ENCODE results near the gene RAET1L. TPM values are rescaled to one million over a fixed set of nuclear protein-coding genes. Genes with fewer than 3 reads are reported as not detected.

RAET1L gene
- total and polyA plus RNA-seq, 2 experiments from 2014 or later: not detected

- H3K9me3 Mint-ChIP-seq: no peaks in the 10 kb centered on the region; the same call in 2 of the 3 replicates
- DNase-seq (ENCODE audit: low spot score) (no peak), ATAC-seq (no peak)
- H3K4me3 Mint-ChIP-seq: no peak overlapping the region
- no peaks in the 10 kb centered on the region for H3K9me2 ChIP-seq (ENCODE audit: insufficient read depth)
- H3K4me3 ChIP-seq: no peak overlapping the region
- no peaks in the 10 kb centered on the region for H3F3A ChIP-seq (replicated peaks; ENCODE audit: low read depth)
- no peaks in the 10 kb centered on the region for H3K36me3 ChIP-seq (ENCODE audit: insufficient read depth)
- H3K27me3 ChIP-seq (ENCODE audit: insufficient read depth): peaks cover 84% of the 10 kb centered on the region
- TF ChIP-seq CTCF (conservative IDR thresholded peaks at IDR 0.05; ENCODE audit: low read depth in 2 of 2) (no peak), POLR2AphosphoS5 (IDR thresholded peaks at IDR 0.05; ENCODE audit: low read depth) (no peak)
- H3K79me2 ChIP-seq (replicated peaks; ENCODE audit: insufficient read depth): no peaks in the 10 kb centered on the region
- H3K4me2 ChIP-seq: no peak overlapping the region
- H4K20me1 ChIP-seq (replicated peaks; ENCODE audit: insufficient read depth): no peaks in the 10 kb centered on the region
- no peak overlapping the region for H3K27ac ChIP-seq (ENCODE audit: low read depth)
- H2AFZ ChIP-seq: no peak overlapping the region
- H3K27me3 Mint-ChIP-seq (ENCODE audit: insufficient read depth, low read depth, poor library complexity): peaks cover 61% of the 10 kb centered on the region
- H3K36me3 Mint-ChIP-seq (ENCODE audit: low read depth): no peaks in the 10 kb centered on the region
- no peaks in the 10 kb centered on the region for H3K4me1 ChIP-seq (ENCODE audit: insufficient read depth)
- peaks cover 6% of the 10 kb centered on the region; the same call in 2 of the 3 replicates for H3K4me1 Mint-ChIP-seq
- H3K27ac Mint-ChIP-seq: no peak overlapping the region
Measured at GRCh38 chr6:149978610-149979009, 46.7 kb downstream of the RAET1L start.

- H3K79me2 ChIP-seq (replicated peaks; ENCODE audit: insufficient read depth): no peaks in the 10 kb centered on the region
- Mint-ChIP-seq H3K27me3 (ENCODE audit: insufficient read depth, low read depth, poor library complexity) (peaks cover 48% of the 10 kb centered on the region), H3K4me1 (no peaks in the 10 kb centered on the region; the same call in 2 of the 3 replicates), H3K4me3 (no peak overlapping the region), H3K27ac (no peak overlapping the region), H3K36me3 (ENCODE audit: low read depth) (no peaks in the 10 kb centered on the region), H3K9me3 (no peaks in the 10 kb centered on the region; the same call in 2 of the 3 replicates)
- H2AFZ ChIP-seq: no peak overlapping the region
- TF ChIP-seq POLR2AphosphoS5 (IDR thresholded peaks at IDR 0.05; ENCODE audit: low read depth) (no peak), ZNF114 (CRISPR knock-in tag; IDR thresholded peaks at IDR 0.05) (no peak), ZNF331 (CRISPR knock-in tag; IDR thresholded peaks at IDR 0.05; ENCODE audit: low read depth) (no peak)
- H3K27me3 ChIP-seq (ENCODE audit: insufficient read depth): peaks cover 83% of the 10 kb centered on the region
- H3K27ac ChIP-seq (ENCODE audit: low read depth): no peak overlapping the region
- no peaks in the 10 kb centered on the region for H4K20me1 ChIP-seq (replicated peaks; ENCODE audit: insufficient read depth)
- H3K4me3 ChIP-seq: no peak overlapping the region
- no peak overlapping the region for H3K4me2 ChIP-seq
- ATAC-seq (no peak), DNase-seq (ENCODE audit: low spot score) (no peak)
- no peaks in the 10 kb centered on the region for H3F3A ChIP-seq (replicated peaks; ENCODE audit: low read depth)
- H3K36me3 ChIP-seq (ENCODE audit: insufficient read depth): no peaks in the 10 kb centered on the region
- H3K4me1 ChIP-seq (ENCODE audit: insufficient read depth): no peaks in the 10 kb centered on the region
- H3K9me2 ChIP-seq (ENCODE audit: insufficient read depth): no peaks in the 10 kb centered on the region
Measured at GRCh38 chr6:149977221-149977620, 48.1 kb downstream of the RAET1L start.

DNA sequence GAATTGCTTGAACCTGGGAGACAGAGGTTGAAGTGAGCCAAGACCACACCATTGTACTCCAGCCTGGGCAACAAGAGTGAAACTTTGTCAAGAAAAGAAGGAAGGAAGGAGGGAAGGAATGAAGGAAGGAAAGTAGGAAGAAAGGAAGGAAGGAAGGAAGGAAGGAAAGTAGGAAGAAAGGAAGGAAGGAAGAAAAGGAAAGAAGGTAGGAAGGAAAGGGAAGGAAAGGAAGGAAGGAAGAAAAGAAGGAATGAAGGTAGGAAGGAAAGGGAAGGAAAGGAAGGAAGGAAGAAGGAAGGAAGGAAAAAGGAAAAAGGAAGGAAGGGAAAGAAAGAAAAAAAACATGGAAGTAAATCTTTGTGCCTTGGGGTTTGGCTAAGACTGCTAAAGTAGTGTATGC is 49.9 kb downstream of the RAET1L start:
- Histone ChIP-seq H2AFZ (no peak overlapping the region), H3F3A (replicated peaks; ENCODE audit: low read depth) (no peaks in the 10 kb centered on the region), H3K9me2 (ENCODE audit: insufficient read depth) (no peaks in the 10 kb centered on the region), H3K4me1 (ENCODE audit: insufficient read depth) (no peaks in the 10 kb centered on the region), H3K4me2 (no peak overlapping the region), H3K4me3 (no peak overlapping the region), H3K27me3 (ENCODE audit: insufficient read depth) (peaks cover 71% of the 10 kb centered on the region), H3K36me3 (ENCODE audit: insufficient read depth) (no peaks in the 10 kb centered on the region), H4K20me1 (replicated peaks; ENCODE audit: insufficient read depth) (no peaks in the 10 kb centered on the region), H3K27ac (ENCODE audit: low read depth) (no peak overlapping the region), H3K79me2 (replicated peaks; ENCODE audit: insufficient read depth) (no peaks in the 10 kb centered on the region)
- H3K27me3 Mint-ChIP-seq (ENCODE audit: insufficient read depth, low read depth, poor library complexity): peaks cover 35% of the 10 kb centered on the region
- no peak for DNase-seq (ENCODE audit: low spot score)
- no peak overlapping the region for H3K27ac Mint-ChIP-seq
- no peaks in the 10 kb centered on the region for H3K9me3 Mint-ChIP-seq
- ATAC-seq: no peak
- no peak overlapping the region for H3K4me3 Mint-ChIP-seq
- no peaks in the 10 kb centered on the region for H3K36me3 Mint-ChIP-seq (ENCODE audit: low read depth)
- no peaks in the 10 kb centered on the region; the same call in 2 of the 3 replicates for H3K4me1 Mint-ChIP-seq
- no peak for TF ChIP-seq STAT1 (IDR thresholded peaks at IDR 0.05; ENCODE audit: unreplicated experiment)
- TF ChIP-seq REST (IDR thresholded peaks at IDR 0.05; ENCODE audit: unreplicated experiment): no peak
- no peak for TF ChIP-seq EZH2phosphoT487 (IDR thresholded peaks at IDR 0.05; ENCODE audit: unreplicated experiment)

All from GM23338 (cell line).